HUES6 (cell line): ENCODE measurements around the gene STMN1.

Experiments
- H3K27ac ChIP-seq: 2 replicates; pipeline ENCODE4 v1.7.0; 2013; ENCODE audit warnings: low read depth, mild to moderate bottlenecking, low read length, inconsistent platforms
- H3K27me3 ChIP-seq: 2 replicates; pipeline ENCODE4 v1.6.1; 2013; ENCODE audit warnings: low read length; ENCODE audit not compliant: control insufficient read depth, insufficient read depth
- H3K36me3 ChIP-seq: 2 replicates; pipeline ENCODE4 v1.6.1; 2013; ENCODE audit warnings: low read length; ENCODE audit not compliant: control insufficient read depth, insufficient read depth
- H3K4me1 ChIP-seq: 2 replicates; pipeline ENCODE4 v1.6.1; 2013; ENCODE audit warnings: low read length; ENCODE audit not compliant: control insufficient read depth, insufficient read depth
- H3K4me3 ChIP-seq: 2 replicates; pipeline ENCODE4 v1.5.1; 2013; ENCODE audit warnings: low read depth, low read length
- H3K9ac ChIP-seq: one replicate; pipeline ENCODE4 v1.6.1; 2013; ENCODE audit warnings: mild to moderate bottlenecking, low read length
- H3K9me3 ChIP-seq: 2 replicates; pipeline ENCODE4 v1.6.1; 2013; ENCODE audit warnings: low read depth, low read length; ENCODE audit not compliant: control insufficient read depth, insufficient read depth

The STMN1 gene

DNA sequence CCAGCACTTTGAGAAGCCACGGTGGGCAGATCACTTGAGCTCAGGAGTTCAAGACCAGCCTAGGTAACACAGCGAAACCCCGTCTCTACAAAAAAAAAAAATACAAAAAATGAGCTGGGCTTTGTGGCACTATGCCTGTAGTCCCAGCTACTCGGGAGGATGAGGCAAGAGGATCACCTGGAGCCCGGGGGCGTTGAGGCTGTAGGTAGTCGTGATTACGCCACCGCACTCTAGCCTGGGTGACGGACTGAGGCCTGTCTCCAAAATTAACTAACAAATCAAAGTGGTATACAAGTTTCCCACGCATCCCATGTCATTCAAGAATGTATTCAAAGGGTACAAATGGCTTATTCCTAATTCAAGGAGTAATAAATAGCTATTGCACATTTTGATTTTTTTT, 49.4 kb downstream of the STMN1 start:
- Histone ChIP-seq H3K9me3 (no peaks in the 10 kb centered on the region), H3K27ac (no peak overlapping the region), H3K27me3 (no peaks in the 10 kb centered on the region), H3K9ac (no peak overlapping the region), H3K36me3 (no peaks in the 10 kb centered on the region), H3K4me1 (peaks cover 8% of the 10 kb centered on the region), H3K4me3 (no peak overlapping the region)

DNA sequence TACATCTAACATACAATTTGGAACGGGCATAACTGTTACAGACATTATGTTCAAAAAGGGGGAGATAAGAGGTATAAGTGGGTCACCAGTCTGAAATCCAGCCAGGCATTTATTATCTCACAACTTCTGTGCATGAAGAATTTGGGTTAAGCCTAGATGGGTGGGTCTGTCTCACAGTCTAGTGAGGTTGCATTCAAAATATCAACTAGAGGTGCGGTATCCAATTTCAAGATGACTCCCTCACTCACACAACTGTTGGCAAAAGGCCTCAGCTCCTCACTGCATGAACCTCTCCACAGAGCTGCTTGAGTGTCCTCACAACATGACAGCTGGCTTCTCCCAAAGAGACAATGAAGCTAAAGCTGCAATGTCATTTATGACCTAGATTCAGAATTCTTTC, 51.7 kb downstream of the STMN1 start:
- Histone ChIP-seq H3K4me3 (no peak overlapping the region), H3K9ac (no peak overlapping the region), H3K9me3 (no peaks in the 10 kb centered on the region), H3K36me3 (no peaks in the 10 kb centered on the region), H3K27ac (no peak overlapping the region), H3K4me1 (peaks cover 5% of the 10 kb centered on the region), H3K27me3 (no peaks in the 10 kb centered on the region)
